ENCODE measurements around the gene ZNF514.

DNA sequence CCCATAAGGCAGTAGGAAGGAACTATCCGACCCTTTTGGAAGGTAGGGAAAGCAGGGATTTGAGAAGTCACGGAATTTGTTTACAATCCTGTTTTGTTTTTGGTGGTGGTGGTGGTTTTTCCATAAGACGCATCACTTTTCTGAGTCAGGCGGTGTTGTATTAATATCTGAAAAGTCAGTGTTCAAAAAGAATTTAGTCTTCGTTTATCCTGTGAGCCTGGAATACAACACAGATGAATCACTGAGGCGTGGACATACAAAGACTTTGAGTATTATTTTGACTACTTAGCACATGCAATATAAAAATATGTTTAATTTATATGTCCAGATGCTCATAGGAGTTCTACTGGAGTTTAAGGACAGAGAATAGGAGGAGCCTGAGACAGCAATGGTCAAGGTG, 48.5 kb upstream of the ZNF514 start:
- TF ChIP-seq EZH2 (IDR thresholded peaks at IDR 0.05; ENCODE audit: insufficient read depth, low read length) (no peak), CTCF (IDR thresholded peaks at IDR 0.05; ENCODE audit: insufficient read depth, low read depth, low read length) (no peak)
